GM23338 (cell line): ENCODE measurements around the gene VNN1. TPM values are rescaled to one million over a fixed set of nuclear protein-coding genes. Genes with fewer than 3 reads are reported as not detected.

Experiments
- ATAC-seq: fragments of 200-7000 bp; cut with Tn5 transposase; 3 replicates; pipeline ENCODE4 v1.9.1; 2020
- DNase-seq: peaks from one replicate; pipeline ENCODE4 v3.0.0-alpha.2; 2015; ENCODE audit warnings: low spot score
- H2AFZ ChIP-seq: fragments of 200-600 bp; sonication (generic); 2 replicates; pipeline ENCODE4 v1.8.0; 2016; ENCODE audit warnings: antibody characterized with exemption, mild to moderate bottlenecking, moderate library complexity
- H3F3A ChIP-seq: fragments of 200-600 bp; sonication (generic); replicated peaks from 2 replicates; pipeline ENCODE4 v1.8.0; 2017; ENCODE audit warnings: antibody characterized with exemption, mixed run types, low read depth
- H3K27ac ChIP-seq: fragments of 200-600 bp; sonication (generic); 2 replicates; pipeline ENCODE4 v1.6.1; 2016; ENCODE audit warnings: low read depth
- H3K27me3 ChIP-seq: fragments of 200-600 bp; sonication (generic); 2 replicates; pipeline ENCODE4 v1.8.0; 2016; ENCODE audit warnings: mild to moderate bottlenecking, mixed run types, moderate library complexity; ENCODE audit not compliant: insufficient read depth
- H3K36me3 ChIP-seq: fragments of 200-600 bp; sonication (generic); 2 replicates; pipeline ENCODE4 v1.8.0; 2016; ENCODE audit warnings: mild to moderate bottlenecking; ENCODE audit not compliant: insufficient read depth
- H3K4me1 ChIP-seq: fragments of 200-600 bp; sonication (generic); 2 replicates; pipeline ENCODE4 v1.8.0; 2016; ENCODE audit warnings: mild to moderate bottlenecking, moderate library complexity; ENCODE audit not compliant: insufficient read depth
- H3K4me2 ChIP-seq: fragments of 200-600 bp; sonication (generic); 2 replicates; pipeline ENCODE4 v1.7.1; 2017; ENCODE audit warnings: mixed run types
- H3K4me3 ChIP-seq: fragments of 200-600 bp; sonication (generic); 2 replicates; pipeline ENCODE4 v1.6.1; 2016; ENCODE audit warnings: mixed run types
- H3K79me2 ChIP-seq: fragments of 200-600 bp; sonication (generic); replicated peaks from 2 replicates; pipeline ENCODE4 v1.8.0; 2017; ENCODE audit warnings: mild to moderate bottlenecking; ENCODE audit not compliant: insufficient read depth
- H3K9me2 ChIP-seq: fragments of 200-600 bp; sonication (generic); 2 replicates; pipeline ENCODE4 v1.8.0; 2017; ENCODE audit not compliant: insufficient read depth
- H4K20me1 ChIP-seq: fragments of 200-600 bp; sonication (generic); replicated peaks from 2 replicates; pipeline ENCODE4 v1.8.0; 2017; ENCODE audit warnings: mild to moderate bottlenecking; ENCODE audit not compliant: insufficient read depth
- H3K27ac Mint-ChIP-seq: 2 replicates; pipeline ENCODE4 v1.8.0; 2020; ENCODE audit warnings: inconsistent platforms, mild to moderate bottlenecking, moderate library complexity, mixed read lengths
- H3K27me3 Mint-ChIP-seq: 3 replicates; pipeline ENCODE4 v1.8.0; 2022; ENCODE audit warnings: low read depth, mild to moderate bottlenecking, moderate library complexity, mixed read lengths, inconsistent platforms; ENCODE audit not compliant: insufficient read depth, poor library complexity
- H3K36me3 Mint-ChIP-seq: 3 replicates; pipeline ENCODE4 v1.8.0; 2021; ENCODE audit warnings: low read depth, mild to moderate bottlenecking, inconsistent platforms, moderate library complexity, mixed read lengths
- H3K4me1 Mint-ChIP-seq: 3 replicates; pipeline ENCODE4 v1.8.0; 2020; ENCODE audit warnings: mild to moderate bottlenecking, inconsistent platforms, mixed read lengths
- H3K4me3 Mint-ChIP-seq: 3 replicates; pipeline ENCODE4 v1.8.0; 2021; ENCODE audit warnings: moderate library complexity, mild to moderate bottlenecking, inconsistent platforms, mixed read lengths
- H3K9me3 Mint-ChIP-seq: 3 replicates; pipeline ENCODE4 v1.8.0; 2020; ENCODE audit warnings: moderate library complexity, mild to moderate bottlenecking, inconsistent platforms, mixed read lengths
- CTCF ChIP-seq, 2 experiments: fragments of 200-600 bp in 1 of 2; sonication (generic) in 1 of 2; conservative IDR thresholded peaks; 2 replicates each; pipeline versions ENCODE4 v1.5.1 to v1.6.1; 2016 to 2017; ENCODE audit warnings: antibody characterized with exemption in 2 of 2, low read depth in 2 of 2, mild to moderate bottlenecking in 2 of 2, moderate library complexity in 1 of 2
- ETS1 ChIP-seq: IDR thresholded peaks from 2 replicates; pipeline ENCODE4 v1.6.1; 2016; ENCODE audit warnings: antibody characterized with exemption
- EZH2 ChIP-seq: fragments of 200-600 bp; sonication (generic); IDR thresholded peaks from one replicate; pipeline ENCODE4 v1.8.0; 2017; ENCODE audit warnings: antibody characterized with exemption, mild to moderate bottlenecking, low read depth; ENCODE audit not compliant: unreplicated experiment
- POLR2AphosphoS5 ChIP-seq: IDR thresholded peaks from 2 replicates; pipeline ENCODE4 v1.6.1; 2016; ENCODE audit warnings: antibody characterized with exemption, low read depth
- REST ChIP-seq: IDR thresholded peaks from one replicate; pipeline ENCODE4 v1.6.1; 2018; ENCODE audit warnings: antibody characterized with exemption; ENCODE audit not compliant: unreplicated experiment
- ZNF331 ChIP-seq: fragments of 250-450 bp; sonication (Bioruptor Pico); IDR thresholded peaks from 2 replicates; pipeline ENCODE4 v1.5.0; 2020; ENCODE audit warnings: low read depth, mild to moderate bottlenecking, moderate library complexity
- ZNF462 ChIP-seq: fragments of 250-450 bp; sonication (Bioruptor Pico); IDR thresholded peaks from 2 replicates; pipeline ENCODE4 v1.5.0; 2020; ENCODE audit warnings: mild to moderate bottlenecking, moderate library complexity
- polyA plus RNA-seq: library from polyadenylated mRNA; unstranded; fragments of >200 nt; fragmentation: Nextera tagmentation; extraction: Ambion mirVana; gene quantifications from 2 replicates; pipeline ENCODE4 v1.2.1, GENCODE V29; 2016
- total RNA-seq: library from RNA; depleted of rRNA; stranded (reverse); fragments of >200 nt; shearing (Covaris generic); gene quantifications from 2 replicates; pipeline ENCODE4 v1.2.3, GENCODE V29; 2014

The VNN1 gene
- total and polyA plus RNA-seq, 2 experiments from 2014 or later, result not detected

- ATAC-seq, result no peak
- H3K4me1 ChIP-seq, result no peaks in the 10 kb centered on the region
- no peak for DNase-seq
These were observed 37.5 kb upstream of the VNN1 start for GRCh38 chr6:132751306-132751705.

More at GRCh38 chr6:132751306-132751705, 37.5 kb upstream of the VNN1 start:
- H3K27me3 Mint-ChIP-seq, result no peaks in the 10 kb centered on the region
- H3K36me3 ChIP-seq, result no peaks in the 10 kb centered on the region
- peak overlapping the region; percentile 48; the same call in 1 of the 2 replicates for H2AFZ ChIP-seq
- H3K4me3 ChIP-seq, result no peak overlapping the region
- H3K27ac ChIP-seq, result no peak overlapping the region
- H3K9me3 Mint-ChIP-seq, result no peaks in the 10 kb centered on the region
- H3K79me2 ChIP-seq, result no peaks in the 10 kb centered on the region
- no peak overlapping the region for H3K4me2 ChIP-seq
- no peaks in the 10 kb centered on the region for H3K36me3 Mint-ChIP-seq
- no peaks in the 10 kb centered on the region for H3K4me1 Mint-ChIP-seq
- no peak for TF ChIP-seq ETS1
- TF ChIP-seq ZNF331 (CRISPR knock-in tag), result no peak
- no peak for TF ChIP-seq EZH2
- TF ChIP-seq POLR2AphosphoS5, result no peak
- no peak for TF ChIP-seq ZNF462 (CRISPR knock-in tag)
- TF ChIP-seq CTCF (conservative IDR thresholded peaks at IDR 0.05; ENCODE audit: low read depth in 2 of 2), result no peak
- TF ChIP-seq REST, result no peak
- H3K4me3 Mint-ChIP-seq, result no peak overlapping the region
- H3K27me3 ChIP-seq, result no peaks in the 10 kb centered on the region
- H3K27ac Mint-ChIP-seq, result no peak overlapping the region
- H4K20me1 ChIP-seq, result no peaks in the 10 kb centered on the region
- no peaks in the 10 kb centered on the region for H3K9me2 ChIP-seq
- H3F3A ChIP-seq, result no peaks in the 10 kb centered on the region
